Measurements from ENCODE around the gene LUM. TPM values are rescaled to one million over a fixed set of nuclear protein-coding genes. Genes with fewer than 3 reads are reported as not detected.

Gene LUM
- total RNA-seq, 1 experiment from 2014 or later: not detected

- Histone ChIP-seq H3K4me2 (ENCODE audit: insufficient read depth, insufficient read length, low read length) (no peak overlapping the region), H3K79me1 (ENCODE audit: insufficient read depth, low read depth, low read length, poor library complexity, severe bottlenecking) (no peaks in the 10 kb centered on the region), H3K18ac (ENCODE audit: insufficient read length, low read depth, low read length) (no peak overlapping the region), H3K9me3 (ENCODE audit: control insufficient read depth, low read depth, low read length) (no peaks in the 10 kb centered on the region), H3K23me2 (ENCODE audit: insufficient read length, low read depth, low read length, poor library complexity, severe bottlenecking) (no peaks in the 10 kb centered on the region), H3K23ac (ENCODE audit: insufficient read length, low read depth, low read length) (no peak overlapping the region), H2BK120ac (ENCODE audit: low read depth, low read length, poor library complexity, severe bottlenecking) (no peak overlapping the region), H2BK5ac (ENCODE audit: insufficient read length, low read length) (no peak overlapping the region), H3K79me2 (ENCODE audit: insufficient read depth, low read length) (no peaks in the 10 kb centered on the region), H3K9ac (ENCODE audit: extremely low read depth, insufficient read length, low read length) (no peak overlapping the region), H3K27me3 (ENCODE audit: insufficient read depth, low read length) (no peaks in the 10 kb centered on the region), H2BK15ac (ENCODE audit: low read depth, low read length) (no peak overlapping the region), H2BK20ac (ENCODE audit: low read depth, low read length, poor library complexity, severe bottlenecking) (no peak overlapping the region), H3K14ac (ENCODE audit: insufficient read depth, low read length) (no peak overlapping the region), H4K20me1 (ENCODE audit: control insufficient read depth, insufficient read depth, insufficient read length) (no peaks in the 10 kb centered on the region), H4K8ac (replicated peaks; ENCODE audit: insufficient read length, low read depth, low read length) (no peak overlapping the region), H4K91ac (ENCODE audit: insufficient read length, low read depth, low read length) (no peak overlapping the region), H2AK5ac (ENCODE audit: insufficient read length, low read length) (no peak overlapping the region), H3K4ac (ENCODE audit: low read depth, low read length) (no peak overlapping the region), H3K4me1 (ENCODE audit: insufficient read depth, low read length) (no peaks in the 10 kb centered on the region), H4K5ac (ENCODE audit: insufficient read length, low read depth, low read length) (no peak overlapping the region), H3K56ac (ENCODE audit: insufficient read length, low read depth, low read length) (no peak overlapping the region), H2AFZ (ENCODE audit: low read length) (no peak overlapping the region), H3K27ac (ENCODE audit: insufficient read length, low read depth, low read length) (no peak overlapping the region), H3T11ph (ENCODE audit: low read length) (no peak overlapping the region), H2BK12ac (ENCODE audit: insufficient read length, low read depth, low read length) (no peak overlapping the region)
- H3K4me3 Mint-ChIP-seq: no peak overlapping the region
- H3K36me3 Mint-ChIP-seq (ENCODE audit: insufficient read depth in 1 of 3, low read depth in 3 of 3): no peaks in the 10 kb centered on the region
- H3K27me3 Mint-ChIP-seq (ENCODE audit: low read depth): no peaks in the 10 kb centered on the region
- TF ChIP-seq CTCF (conservative IDR thresholded peaks at IDR 0.05): no peak
- H3K27ac Mint-ChIP-seq: no peak overlapping the region
- no peaks in the 10 kb centered on the region for H3K9me3 Mint-ChIP-seq
- no peak for DNase-seq
- H3K4me1 Mint-ChIP-seq: peaks cover 0 to 3% of the 10 kb centered on the region in 2 experiments; a peak in 2 of 4 replicates
Measured at GRCh38 chr12:91073426-91073825, 37.9 kb downstream of the LUM start.

All from H9 (cell line).